ENCODE results near the gene RALB. TPM values are rescaled to one million over a fixed set of nuclear protein-coding genes. Genes with fewer than 3 reads are reported as not detected.

Gene RALB
- total RNA-seq, 1 donor from 2014 or later: 45.2 TPM

DNA sequence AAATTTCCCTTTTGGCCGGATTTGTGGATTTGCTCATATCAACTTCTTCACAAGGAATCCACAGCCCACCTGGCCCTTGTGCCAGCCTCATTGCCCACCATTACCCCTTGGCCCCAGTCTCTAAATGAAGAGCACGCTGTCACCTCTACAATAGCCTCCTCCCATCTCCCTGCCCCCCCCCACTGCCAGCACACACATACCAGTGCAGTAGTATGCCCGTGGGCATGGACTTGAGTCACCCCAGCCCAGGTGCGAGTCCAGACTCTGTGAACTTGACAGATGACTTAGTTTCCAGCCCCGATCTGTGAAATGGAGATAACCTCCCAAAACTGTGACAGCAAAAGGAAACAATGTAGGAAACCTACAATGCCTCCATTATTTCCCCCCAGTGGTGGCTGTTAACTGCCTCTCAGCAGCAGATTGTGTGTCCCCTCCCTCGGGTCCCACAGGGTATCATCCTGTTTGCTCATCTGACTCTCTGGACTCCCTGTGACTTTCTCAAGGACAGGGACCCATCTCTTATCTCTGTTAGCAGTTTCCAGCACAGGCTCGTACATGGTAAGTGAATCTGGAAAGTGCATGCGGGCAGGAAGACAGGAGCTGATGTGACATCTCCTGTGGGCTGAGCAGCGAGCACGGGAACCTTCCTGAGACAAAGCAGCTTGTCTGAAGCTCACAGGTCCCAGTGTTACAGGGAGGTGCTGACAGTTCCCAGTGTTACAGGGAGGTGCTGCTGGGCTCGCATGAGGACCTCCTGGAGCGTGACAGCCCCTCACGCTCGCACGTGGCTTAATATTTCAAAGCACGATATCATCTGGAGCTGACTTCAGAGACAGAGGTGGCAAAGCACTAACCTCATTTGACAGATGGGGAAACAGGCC is 25.3 kb upstream of the RALB start:
- Histone ChIP-seq H3K4me3 (ENCODE audit: low read depth, low read length) (no peak overlapping the region), H3K36me3 (ENCODE audit: control insufficient read depth, insufficient read depth, low read length) (no peaks in the 10 kb centered on the region), H3K27me3 (ENCODE audit: control insufficient read depth, insufficient read depth, low read length) (peaks cover 3% of the 10 kb centered on the region)
- TF ChIP-seq CTCF (IDR thresholded peaks at IDR 0.05; ENCODE audit: insufficient read depth, low read length, poor library complexity, severe bottlenecking): no peak
- no peak for DNase-seq (ENCODE audit: low read depth)

- no peak for DNase-seq (ENCODE audit: low read depth)
- Histone ChIP-seq H3K27me3 (ENCODE audit: control insufficient read depth, insufficient read depth, low read length) (peaks cover 3% of the 10 kb centered on the region), H3K36me3 (ENCODE audit: control insufficient read depth, insufficient read depth, low read length) (no peaks in the 10 kb centered on the region), H3K4me3 (ENCODE audit: low read depth, low read length) (no peak overlapping the region)
- peak; percentile 17 for TF ChIP-seq CTCF (IDR thresholded peaks at IDR 0.05; ENCODE audit: insufficient read depth, low read length, poor library complexity, severe bottlenecking)
Observed at GRCh38 chr2:120228503-120228902, 24.1 kb upstream of the RALB start.

DNA sequence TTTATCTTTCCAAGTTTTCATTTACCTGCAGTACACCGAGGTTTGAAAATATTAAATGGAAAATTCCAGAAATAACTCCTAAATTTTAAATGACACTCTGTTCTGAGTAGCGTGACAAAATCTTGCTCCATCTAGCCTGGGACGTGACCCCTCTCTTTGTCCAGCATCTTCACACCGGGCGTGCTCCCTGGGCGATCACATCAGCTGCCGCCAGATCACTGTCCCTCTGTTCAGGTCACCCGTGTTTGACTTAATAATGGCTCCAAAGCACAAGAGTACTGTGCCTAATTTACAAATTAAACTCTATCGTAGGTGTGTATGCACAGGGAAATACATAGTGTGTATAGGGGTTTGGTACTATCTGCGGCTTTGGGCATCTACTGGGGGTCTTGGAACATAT is 23.3 kb upstream of the RALB start:
- Histone ChIP-seq H3K4me3 (ENCODE audit: low read depth, low read length) (no peak overlapping the region), H3K36me3 (ENCODE audit: control insufficient read depth, insufficient read depth, low read length) (no peaks in the 10 kb centered on the region), H3K27me3 (ENCODE audit: control insufficient read depth, insufficient read depth, low read length) (peaks cover 3% of the 10 kb centered on the region)
- TF ChIP-seq CTCF (IDR thresholded peaks at IDR 0.05; ENCODE audit: insufficient read depth, low read length, poor library complexity, severe bottlenecking): no peak
- DNase-seq (ENCODE audit: low read depth): no peak

GRCh38 chr2:120230515-120231471 is 21.9 kb upstream of the RALB start:
- H3K27me3 ChIP-seq (ENCODE audit: control insufficient read depth, insufficient read depth, low read length): peaks cover 3% of the 10 kb centered on the region
- no peak overlapping the region for H3K4me3 ChIP-seq (ENCODE audit: low read depth, low read length)
- H3K36me3 ChIP-seq (ENCODE audit: control insufficient read depth, insufficient read depth, low read length): no peaks in the 10 kb centered on the region
- TF ChIP-seq CTCF (IDR thresholded peaks at IDR 0.05; ENCODE audit: insufficient read depth, low read length, poor library complexity, severe bottlenecking): no peak
- no peak for DNase-seq (ENCODE audit: low read depth)

GRCh38 chr2:120231564-120231973 is 21.1 kb upstream of the RALB start:
- H3K27me3 ChIP-seq (ENCODE audit: control insufficient read depth, insufficient read depth, low read length): peaks cover 3% of the 10 kb centered on the region
- H3K4me3 ChIP-seq (ENCODE audit: low read depth, low read length): no peak overlapping the region
- no peak for TF ChIP-seq CTCF (IDR thresholded peaks at IDR 0.05; ENCODE audit: insufficient read depth, low read length, poor library complexity, severe bottlenecking)
- no peak for DNase-seq (ENCODE audit: low read depth)
- no peaks in the 10 kb centered on the region for H3K36me3 ChIP-seq (ENCODE audit: control insufficient read depth, insufficient read depth, low read length)
